HG02973 (cell line): ENCODE measurements around the gene HMGA1.
"Not testable (repeated sequence)": the region's sequence is repeated elsewhere in the genome, so short reads cannot be mapped to it uniquely, and the experiment has no call there.

Experiments
- ATAC-seq: cut with Tn5 transposase; IDR thresholded peaks from one replicate; pipeline ENCODE4 v1.9.1; 2021; ENCODE audit warnings: moderate library complexity; ENCODE audit not compliant: unreplicated experiment

HMGA1 gene

DNA sequence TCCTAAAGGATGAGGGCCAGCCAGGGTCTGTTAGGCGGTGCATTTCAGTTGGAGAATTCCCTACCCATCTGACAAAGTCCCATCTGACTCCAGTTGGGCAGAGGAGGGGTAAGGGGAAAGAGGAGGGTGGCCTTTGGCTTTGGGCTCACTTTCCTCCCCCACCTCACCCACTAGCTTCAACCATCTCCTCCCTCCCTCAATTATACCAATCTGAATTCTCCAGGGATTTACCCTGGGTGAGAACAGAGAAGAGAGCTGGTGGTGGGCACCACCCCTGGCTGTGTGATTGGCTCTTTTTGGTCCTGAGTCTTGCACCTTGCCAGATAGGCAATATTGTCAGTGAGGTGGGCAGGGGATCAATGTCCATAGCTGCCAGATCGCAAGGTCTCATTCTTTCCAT is 3.2 kb downstream of the HMGA1 start:
- ATAC-seq: no peak

DNA sequence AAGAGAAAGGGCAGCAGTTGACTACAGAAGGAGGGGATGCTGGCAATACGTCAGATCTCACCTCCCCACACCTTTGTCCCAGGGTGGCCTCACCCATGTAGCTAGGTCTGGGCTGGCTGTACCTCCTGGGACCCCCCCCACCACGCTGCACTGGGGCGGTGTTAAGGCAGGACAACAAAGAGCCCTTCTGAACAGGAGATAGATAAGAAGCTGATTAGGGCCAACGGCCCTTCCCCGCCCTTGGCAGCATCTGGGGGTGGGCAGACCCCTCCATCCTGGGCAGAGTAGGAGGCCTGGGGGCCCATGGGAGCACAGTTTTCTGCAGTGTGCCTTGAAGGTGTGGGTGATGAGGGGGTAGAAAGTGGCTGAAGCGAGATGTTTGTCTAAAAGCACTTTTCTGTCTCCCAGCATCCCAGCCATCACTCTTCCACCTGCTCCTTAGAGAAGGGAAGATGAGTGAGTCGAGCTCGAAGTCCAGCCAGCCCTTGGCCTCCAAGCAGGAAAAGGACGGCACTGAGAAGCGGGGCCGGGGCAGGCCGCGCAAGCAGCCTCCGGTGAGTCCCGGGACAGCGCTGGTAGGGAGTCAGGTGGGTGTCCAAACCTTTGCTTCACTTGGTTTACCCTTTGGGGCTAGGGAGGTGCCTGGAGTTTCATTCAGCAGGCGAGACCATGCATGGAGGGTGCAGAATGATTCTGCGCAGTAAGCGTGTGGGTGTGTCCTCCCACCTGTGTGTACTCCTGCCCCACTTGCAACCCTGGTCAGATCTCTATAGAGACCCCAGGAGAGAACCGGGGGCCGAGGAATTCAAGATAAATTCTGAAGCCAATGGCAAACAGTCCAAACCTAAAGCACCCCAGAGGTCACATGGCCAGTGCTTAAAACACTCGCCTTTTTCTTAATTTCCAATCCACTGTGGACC is 3.9 kb downstream of the HMGA1 start:
- no peak for ATAC-seq

DNA sequence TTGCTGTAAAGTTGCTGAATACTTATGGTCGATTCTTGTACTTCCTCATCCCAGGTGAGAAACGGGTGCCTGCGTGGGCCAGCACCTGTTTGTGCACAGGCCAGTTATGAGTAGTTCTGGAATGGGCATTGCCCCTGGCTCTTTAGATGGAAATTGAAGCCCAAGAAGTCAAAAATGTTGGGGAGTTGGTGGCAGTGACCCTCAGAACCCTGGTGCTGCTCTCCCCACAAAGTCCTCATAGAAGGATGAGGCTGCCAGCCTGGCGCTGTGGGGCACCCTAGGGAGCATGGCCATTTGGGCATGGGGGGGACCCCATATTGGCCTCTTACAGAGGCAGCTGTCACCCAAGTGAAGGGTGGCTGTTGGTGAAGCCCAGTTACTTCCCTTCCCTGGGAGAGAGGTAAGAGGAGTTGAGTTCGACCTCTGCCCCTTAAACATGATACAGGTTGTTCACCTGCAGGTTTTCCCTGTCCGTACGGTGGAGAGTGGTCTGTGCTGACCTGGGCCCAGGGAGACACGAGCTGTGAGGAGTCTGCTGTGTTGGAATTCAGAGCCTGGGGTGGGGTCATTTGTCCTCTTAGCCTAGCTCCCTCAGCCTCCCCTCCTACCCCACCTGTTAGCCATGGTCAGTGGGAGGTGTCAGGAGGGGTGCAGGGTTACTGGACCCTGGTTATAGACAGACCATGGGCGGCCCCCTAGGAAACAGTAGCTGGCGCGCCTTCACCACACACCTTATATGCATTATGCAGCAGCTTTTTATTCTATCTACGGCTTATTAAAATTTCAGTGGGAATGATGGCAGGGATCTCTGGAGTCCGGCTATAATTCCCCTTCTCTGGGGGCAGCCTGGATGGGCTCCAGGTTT is 4.9 kb downstream of the HMGA1 start:
- no peak for ATAC-seq

DNA sequence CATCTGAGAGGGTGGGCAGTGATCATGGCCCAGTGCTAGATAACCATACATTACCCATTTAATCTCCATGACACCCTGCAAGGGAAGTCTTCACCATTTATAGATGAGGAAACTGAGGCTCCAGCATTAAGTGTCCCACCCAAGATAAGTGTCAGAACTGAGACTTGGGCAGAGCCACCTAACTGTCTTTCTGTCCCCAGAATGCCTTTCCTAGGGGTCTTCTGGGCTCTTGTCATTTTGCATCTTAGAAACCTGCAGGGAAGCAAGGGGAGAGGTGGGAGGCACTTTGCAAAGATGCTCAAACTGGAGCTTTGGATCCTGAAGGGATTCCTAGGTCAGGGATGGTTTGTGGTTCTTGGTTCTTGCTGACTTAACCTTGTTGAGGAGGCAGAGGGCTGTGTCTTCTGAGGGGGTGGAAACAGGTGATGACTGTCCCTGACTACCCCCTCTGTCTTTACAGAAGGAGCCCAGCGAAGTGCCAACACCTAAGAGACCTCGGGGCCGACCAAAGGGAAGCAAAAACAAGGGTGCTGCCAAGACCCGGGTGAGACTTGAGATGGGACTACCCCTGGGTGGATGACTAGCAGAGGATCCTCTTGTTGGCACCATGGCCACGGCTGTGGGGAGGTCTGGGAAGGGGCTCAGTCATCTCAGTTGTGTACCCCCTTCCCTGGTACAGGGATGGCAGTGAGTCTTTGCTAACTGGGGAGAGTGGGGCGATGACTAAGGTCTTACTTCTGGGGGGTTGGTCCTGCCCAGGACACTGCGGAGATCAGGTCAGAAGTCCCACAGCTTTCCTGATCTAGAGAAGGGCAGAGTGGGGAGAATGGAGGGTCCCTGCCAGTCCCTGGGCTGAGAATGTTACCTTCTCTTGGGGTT is 5.8 kb downstream of the HMGA1 start:
- ATAC-seq: no peak

DNA sequence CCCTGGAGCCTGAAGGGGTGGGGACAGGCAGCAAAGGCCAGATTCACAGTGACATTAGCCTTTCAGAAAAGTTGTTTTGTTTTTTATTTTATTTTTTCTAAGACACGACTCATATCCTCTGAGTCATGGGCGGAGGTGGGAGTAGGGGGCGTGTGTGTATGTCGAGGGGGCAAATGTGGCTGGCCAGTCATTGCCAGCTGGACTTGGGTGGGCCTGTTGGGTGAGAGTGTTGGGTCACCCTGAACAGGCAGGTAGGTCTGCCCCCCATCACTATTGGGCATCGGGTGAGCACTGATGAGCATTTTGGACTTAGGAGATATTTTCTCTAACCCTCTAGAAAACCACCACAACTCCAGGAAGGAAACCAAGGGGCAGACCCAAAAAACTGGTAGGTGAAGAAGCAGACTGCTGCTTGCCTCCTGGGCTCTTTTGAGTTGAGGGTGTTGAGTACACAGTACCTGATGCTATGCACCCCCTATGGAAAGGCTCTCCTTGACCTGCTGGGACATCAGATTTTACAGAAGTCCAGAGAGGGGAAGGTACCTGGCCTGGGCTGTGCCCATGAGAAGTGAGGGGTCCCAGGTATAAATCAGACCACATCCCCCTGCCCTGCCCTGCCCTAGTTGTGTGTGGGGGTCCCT is 6.6 kb downstream of the HMGA1 start:
- no peak for ATAC-seq

DNA sequence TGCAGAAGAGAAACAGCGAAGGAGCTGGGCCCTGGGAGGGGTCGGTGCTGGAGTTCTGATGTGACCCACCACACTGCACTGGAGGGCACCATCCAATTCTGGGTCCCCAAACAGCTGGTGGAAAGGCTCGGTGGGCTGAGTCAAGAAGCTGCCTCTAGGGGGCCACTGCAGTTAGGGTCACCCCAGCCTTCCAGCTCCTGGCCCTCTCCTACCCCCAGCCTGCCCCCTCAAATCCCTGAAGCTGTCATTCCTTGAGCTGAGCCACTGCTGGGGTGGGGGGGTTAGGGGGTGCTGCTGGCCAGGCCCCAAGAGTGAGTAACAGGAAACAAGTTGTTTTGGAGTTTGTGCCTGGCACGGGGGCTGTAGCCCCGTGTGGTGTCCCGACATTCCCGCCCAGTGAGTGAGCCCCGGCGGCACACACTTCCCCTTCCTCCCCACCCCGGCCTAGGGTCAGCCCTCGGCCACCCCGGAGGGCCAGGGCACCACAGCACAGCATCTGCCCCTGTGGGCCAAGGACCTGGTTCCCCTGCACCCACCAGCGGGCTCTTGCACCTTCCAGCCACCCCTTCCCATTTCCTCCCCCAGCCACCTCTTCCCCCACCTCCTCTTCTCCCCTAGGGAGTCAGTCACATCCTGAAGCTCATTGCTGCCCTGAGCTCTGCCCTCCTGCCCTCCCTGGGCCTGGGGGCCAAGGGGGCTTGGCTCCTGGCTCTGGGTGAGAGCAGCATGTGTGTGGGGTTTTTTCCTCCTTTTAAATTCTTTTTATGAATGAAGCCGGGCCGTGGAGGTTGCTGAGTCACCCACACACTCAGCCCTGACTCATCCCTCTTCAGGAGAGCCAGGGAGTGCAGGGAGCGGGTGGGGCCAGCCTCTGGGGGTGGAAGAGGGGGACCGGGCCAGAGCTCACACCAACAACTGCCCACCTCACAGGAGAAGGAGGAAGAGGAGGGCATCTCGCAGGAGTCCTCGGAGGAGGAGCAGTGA is 7.5 kb downstream of the HMGA1 start:
- ATAC-seq: no peak

DNA sequence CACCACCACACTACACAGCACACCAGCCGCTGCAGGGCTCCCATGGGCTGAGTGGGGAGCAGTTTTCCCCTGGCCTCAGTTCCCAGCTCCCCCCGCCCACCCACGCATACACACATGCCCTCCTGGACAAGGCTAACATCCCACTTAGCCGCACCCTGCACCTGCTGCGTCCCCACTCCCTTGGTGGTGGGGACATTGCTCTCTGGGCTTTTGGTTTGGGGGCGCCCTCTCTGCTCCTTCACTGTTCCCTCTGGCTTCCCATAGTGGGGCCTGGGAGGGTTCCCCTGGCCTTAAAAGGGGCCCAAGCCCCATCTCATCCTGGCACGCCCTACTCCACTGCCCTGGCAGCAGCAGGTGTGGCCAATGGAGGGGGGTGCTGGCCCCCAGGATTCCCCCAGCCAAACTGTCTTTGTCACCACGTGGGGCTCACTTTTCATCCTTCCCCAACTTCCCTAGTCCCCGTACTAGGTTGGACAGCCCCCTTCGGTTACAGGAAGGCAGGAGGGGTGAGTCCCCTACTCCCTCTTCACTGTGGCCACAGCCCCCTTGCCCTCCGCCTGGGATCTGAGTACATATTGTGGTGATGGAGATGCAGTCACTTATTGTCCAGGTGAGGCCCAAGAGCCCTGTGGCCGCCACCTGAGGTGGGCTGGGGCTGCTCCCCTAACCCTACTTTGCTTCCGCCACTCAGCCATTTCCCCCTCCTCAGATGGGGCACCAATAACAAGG is 8.5 kb downstream of the HMGA1 start:
- ATAC-seq: not testable (repeated sequence)

DNA sequence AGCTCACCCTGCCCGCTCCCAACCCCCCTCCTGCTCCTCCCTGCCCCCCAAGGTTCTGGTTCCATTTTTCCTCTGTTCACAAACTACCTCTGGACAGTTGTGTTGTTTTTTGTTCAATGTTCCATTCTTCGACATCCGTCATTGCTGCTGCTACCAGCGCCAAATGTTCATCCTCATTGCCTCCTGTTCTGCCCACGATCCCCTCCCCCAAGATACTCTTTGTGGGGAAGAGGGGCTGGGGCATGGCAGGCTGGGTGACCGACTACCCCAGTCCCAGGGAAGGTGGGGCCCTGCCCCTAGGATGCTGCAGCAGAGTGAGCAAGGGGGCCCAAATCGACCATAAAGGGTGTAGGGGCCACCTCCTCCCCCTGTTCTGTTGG is 9.1 kb downstream of the HMGA1 start:
- ATAC-seq: not testable (repeated sequence)

DNA sequence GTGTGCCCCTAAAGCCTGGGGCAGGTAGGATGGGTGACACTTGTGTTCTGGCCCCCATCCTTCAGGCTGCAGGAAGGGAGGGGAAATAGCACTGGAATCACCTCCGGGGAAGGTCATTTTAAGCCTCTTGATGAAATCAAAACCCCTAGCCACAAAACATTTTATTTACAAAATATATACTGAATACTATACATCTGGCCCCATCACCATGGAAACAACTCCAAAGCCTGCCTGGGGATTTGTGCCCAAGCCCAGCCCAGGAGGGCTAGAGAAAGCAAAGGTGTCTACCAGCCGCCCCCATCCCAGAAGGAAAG is 9.5 kb downstream of the HMGA1 start:
- ATAC-seq: no peak

DNA sequence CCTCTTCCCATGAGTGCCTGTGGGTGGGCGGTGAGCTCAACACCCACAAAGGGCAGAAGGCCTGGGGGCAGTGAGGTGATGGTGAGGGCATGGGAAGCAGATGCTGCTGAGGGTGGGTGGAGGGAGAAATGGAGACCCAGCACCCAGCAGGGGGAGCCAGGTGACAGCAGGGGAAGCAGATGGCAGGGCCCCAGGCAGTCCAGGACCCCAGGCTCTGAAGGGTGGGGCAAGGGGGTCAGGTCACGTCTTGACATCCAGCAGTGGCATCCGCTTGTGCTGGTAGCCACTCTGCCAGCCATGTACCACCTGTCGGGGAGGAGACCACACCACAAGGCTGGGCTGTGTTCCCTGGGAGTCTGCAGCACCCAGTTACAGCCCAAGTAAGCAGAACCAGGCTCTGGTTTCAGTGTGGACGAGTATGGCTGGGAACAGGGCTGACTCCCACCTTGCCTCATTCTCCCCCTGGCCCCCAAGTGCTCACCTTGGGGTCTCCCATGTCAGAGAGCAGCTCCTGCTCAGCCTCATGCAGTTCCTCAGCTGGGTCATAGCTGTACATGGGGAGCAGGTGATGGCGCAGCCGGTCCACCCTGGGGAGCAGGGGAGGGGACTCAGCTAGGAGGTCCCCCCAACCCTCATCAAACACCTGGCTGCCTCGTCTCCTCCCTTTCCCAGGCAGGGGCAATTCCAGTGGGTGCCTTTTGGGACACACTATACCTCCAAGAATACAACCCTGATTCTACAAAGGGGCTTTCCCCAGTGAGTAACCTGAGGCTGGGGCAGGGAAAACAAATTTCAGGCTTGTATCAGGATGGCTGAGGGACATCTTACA is 10.1 kb downstream of the HMGA1 start:
- no peak for ATAC-seq

DNA sequence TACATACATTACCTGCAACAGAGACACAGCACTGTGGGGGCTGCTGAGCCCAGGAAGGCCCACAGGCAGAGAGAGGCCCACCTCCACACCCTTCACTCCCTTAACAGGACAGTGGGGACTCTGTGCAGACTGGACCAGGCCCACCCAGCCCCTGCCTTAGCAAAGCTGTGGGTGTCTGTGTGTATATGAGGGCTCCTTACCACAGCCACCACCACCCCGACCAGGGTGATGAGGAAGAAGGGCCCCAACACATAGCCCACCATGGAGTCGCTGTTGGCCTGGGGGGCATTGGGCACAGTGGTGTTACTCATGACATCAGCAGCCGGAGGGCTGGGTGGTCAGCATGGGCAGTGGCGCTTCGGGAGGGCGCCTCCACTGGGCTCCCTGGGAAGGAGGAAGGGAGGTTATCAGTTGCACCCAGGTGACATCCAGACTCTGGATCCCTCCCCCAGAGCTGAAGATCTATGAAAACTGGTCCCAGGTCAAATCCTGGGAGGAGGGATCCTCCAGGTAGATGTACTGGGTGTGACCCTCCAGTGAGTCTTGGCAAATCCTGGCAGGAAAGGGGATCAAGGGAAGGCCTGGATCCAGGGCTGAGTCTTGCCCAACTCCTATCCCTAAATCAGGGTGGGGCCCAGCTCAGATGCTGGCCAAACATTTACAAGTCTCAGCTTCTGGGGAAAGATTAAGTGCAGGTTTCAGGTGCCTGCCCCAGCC is 11.0 kb downstream of the HMGA1 start:
- ATAC-seq: no peak

DNA sequence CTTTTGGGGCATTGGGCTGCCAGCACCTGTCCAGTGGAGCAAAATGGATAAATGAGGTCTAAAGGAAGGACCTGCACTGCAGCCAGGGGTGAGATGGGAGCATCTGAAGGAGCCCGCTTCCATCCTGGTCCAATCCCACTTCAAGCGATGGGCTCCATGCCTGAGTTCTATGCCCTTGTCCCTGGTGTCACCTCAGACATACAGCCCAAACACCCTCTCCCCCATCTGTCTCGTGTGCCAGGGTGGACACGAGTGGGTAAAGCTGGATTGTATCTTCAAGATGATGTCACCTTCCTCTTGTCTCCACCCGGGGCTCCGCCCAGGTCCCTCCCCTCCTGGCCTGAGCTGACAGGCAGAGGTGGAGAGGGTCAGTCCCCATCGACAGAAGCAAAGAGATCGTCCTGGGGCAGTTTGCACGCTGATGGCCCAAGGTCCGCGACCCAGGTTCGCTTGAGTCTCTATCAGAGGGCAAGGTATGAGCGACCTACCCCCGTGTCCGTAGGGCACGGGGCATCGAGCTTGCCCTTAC is 11.6 kb downstream of the HMGA1 start:
- no peak for ATAC-seq

DNA sequence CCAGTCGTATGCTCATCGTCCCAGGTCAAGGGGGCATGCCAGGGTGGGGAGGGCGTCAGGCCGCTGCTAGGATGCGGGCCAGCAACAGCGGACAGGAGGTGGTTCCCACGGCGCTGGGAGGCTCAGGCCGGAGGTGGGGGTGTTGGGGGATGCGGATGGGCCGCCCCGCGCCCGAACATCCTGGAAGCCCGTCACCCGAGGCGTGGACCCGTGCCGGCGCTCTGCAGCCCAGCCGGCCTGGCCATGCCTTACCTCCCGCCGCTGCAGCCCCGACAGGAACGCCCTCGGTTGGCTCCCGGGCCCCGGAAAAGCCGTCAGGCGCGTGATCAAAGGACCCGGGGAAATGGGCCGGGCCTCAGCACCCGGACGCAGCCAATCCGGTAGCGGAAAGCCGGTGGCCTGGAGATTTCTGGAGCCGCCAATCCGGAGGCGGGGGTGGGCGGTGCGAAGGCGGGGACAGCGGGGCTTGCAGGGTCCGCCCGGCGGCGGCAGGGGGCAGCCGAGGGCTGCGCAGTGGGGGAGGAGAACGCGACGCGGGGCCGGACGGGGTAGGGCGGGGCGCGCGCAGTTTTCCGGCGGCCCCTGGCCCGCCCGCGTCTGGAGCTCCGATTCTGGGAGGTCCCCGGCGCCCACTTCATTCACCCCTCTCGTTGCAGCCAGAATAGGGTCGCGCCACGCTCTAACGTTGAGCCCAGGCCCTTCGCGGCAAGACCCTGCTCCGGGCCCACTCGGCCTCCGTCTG is 12.2 kb downstream of the HMGA1 start, which contains the start of gene SMIM29:
SMIM29 (minus strand) TSS at position 280 of the 742 bp plus-strand sequence. CDS start 1,215 bp downstream, outside the sequence.
- ATAC-seq: peak; percentile 76

DNA sequence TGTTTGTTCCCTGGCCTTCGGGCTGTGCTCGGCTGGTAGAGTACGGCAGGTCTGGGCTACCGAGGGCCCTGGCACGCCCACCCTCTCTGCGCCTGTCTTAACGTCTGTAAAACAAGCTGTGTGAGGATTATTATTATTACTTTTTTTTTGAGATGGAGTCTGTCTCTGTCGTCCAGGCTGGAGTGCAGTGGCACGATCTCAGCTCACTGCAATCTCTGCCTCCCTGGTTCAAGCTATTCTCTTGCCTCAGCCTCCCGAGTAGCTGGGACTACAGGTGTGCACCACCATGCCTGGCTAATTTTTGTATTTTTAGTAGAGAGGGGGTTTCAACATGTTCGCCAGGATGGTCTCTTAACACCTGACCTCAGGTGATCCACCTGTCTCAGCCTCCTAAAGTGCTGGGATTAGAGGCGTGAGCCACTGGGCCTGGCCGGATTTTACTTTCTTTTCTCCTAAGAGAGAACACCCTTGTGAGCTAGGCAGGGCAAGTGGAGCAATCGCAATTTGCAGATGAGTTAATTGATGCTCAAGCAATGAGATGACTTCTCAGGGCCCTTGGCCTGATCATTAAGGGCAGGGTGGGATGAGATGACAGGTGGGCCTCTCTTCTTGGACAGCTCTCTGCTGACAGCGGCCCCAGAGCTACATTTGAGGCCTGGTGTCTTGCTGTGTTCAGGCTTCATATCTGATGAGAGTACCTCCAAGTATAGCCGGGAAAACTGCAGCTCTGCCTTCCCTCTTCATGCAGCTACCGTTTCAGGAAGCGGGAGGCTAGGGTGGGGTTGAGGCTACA is 13.0 kb downstream of the HMGA1 start:
- ATAC-seq: no peak

DNA sequence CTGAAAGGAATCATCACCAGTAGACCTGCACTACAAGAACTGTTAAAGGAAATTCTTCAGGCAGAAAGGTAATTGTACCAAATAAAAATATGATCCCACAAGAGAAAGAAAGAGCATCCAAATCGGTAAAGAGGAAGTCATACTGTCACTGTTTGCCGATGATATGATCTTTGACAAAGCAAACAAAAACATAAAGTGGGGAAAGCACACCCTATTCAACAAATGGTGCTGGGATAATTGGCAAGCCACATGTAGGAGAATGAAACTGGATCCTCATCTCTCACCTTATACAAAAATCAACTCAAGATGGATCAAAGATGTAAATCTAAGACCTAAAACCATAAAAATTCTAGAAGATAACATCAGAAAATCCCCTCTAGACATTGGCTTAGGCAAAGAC is 15.7 kb downstream of the HMGA1 start:
- not testable (repeated sequence) for ATAC-seq
